HEK293 (cell line): ENCODE measurements around the gene CDC73.

Source experiments
- CTCF ChIA-PET: fragments of 350-600 bp; formaldehyde crosslinking; extraction: SDS; loops from one replicate; lab custom pipeline; 2021; ENCODE audit warnings: antibody characterized with exemption; lab: Yijun Ruan, JAX
- POLR2A ChIA-PET: fragments of 300-600 bp; formaldehyde crosslinking; extraction: SDS; loops from one replicate; lab custom pipeline; 2020; ENCODE audit warnings: antibody characterized with exemption, inconsistent platforms; lab: Yijun Ruan, JAX
- H3K27ac ChIP-seq: fragments of 200-500 bp; sonication (Bioruptor generic); 2 replicates; pipeline ENCODE4 v1.5.1; 2014; ENCODE audit warnings: low read depth, low read length, control low read depth, inconsistent platforms; ENCODE audit errors: extremely low read depth
- H3K36me3 ChIP-seq, 2 experiments: fragments of 200-500 bp in 1 of 2; sonication (Bioruptor generic) in 1 of 2; 1 replicate in 1 of 2; 2 replicates in 1 of 2; pipeline ENCODE4 v1.5.1; 2014 to 2017; ENCODE audit warnings: inconsistent platforms in 2 of 2, low read length in 2 of 2; ENCODE audit not compliant: control insufficient read depth in 2 of 2, insufficient read depth in 1 of 2
- H3K4me1 ChIP-seq: fragments of 200-500 bp; sonication (Bioruptor generic); 2 replicates; pipeline ENCODE4 v1.5.1; 2014; ENCODE audit warnings: mild to moderate bottlenecking, low read length, inconsistent platforms; ENCODE audit not compliant: control insufficient read depth, insufficient read depth
- H3K4me3 ChIP-seq: 2 replicates; pipeline ENCODE4 v1.5.1; 2011; ENCODE audit warnings: low read depth, mild to moderate bottlenecking, control low read depth, low read length, moderate library complexity
- H3K9me3 ChIP-seq: fragments of 200-500 bp; sonication (Bioruptor generic); 2 replicates; pipeline ENCODE4 v1.5.1; 2014; ENCODE audit warnings: low read depth, low read length, inconsistent platforms; ENCODE audit not compliant: control insufficient read depth, insufficient read depth
- BCL6B ChIP-seq: fragments of 450-650 bp; formaldehyde crosslinking; IDR thresholded peaks from 2 replicates; pipeline ENCODE4 v1.5.1; 2017; ENCODE audit warnings: missing biosample characterization, missing genetic modification characterization
- CTCF ChIP-seq: fragments of 450-650 bp; formaldehyde crosslinking; IDR thresholded peaks from 2 replicates; pipeline ENCODE4 v1.5.1; 2016; ENCODE audit warnings: missing biosample characterization, missing genetic modification characterization
- GLI4 ChIP-seq: fragments of 450-650 bp; formaldehyde crosslinking; IDR thresholded peaks from 2 replicates; pipeline ENCODE4 v1.5.1; 2016; ENCODE audit warnings: missing biosample characterization, missing genetic modification characterization
- HIC1 ChIP-seq: fragments of 450-650 bp; formaldehyde crosslinking; IDR thresholded peaks from 2 replicates; pipeline ENCODE4 v1.5.1; 2016; ENCODE audit warnings: missing biosample characterization, missing genetic modification characterization
- KLF10 ChIP-seq: fragments of 450-650 bp; IDR thresholded peaks from 2 replicates; pipeline ENCODE4 v1.5.1; 2018; ENCODE audit warnings: missing biosample characterization, mild to moderate bottlenecking, missing genetic modification characterization
- KLF16 ChIP-seq: fragments of 450-650 bp; formaldehyde crosslinking; IDR thresholded peaks from 2 replicates; pipeline ENCODE4 v1.5.1; 2017; ENCODE audit warnings: missing biosample characterization, missing genetic modification characterization
- OVOL3 ChIP-seq: fragments of 450-650 bp; formaldehyde crosslinking; IDR thresholded peaks from 2 replicates; pipeline ENCODE4 v1.5.1; 2016; ENCODE audit warnings: missing biosample characterization, missing genetic modification characterization
- PRDM6 ChIP-seq: fragments of 450-650 bp; formaldehyde crosslinking; IDR thresholded peaks from 2 replicates; pipeline ENCODE4 v1.5.1; 2017; ENCODE audit warnings: missing biosample characterization, missing genetic modification characterization
- SCRT1 ChIP-seq: fragments of 450-650 bp; formaldehyde crosslinking; IDR thresholded peaks from 2 replicates; pipeline ENCODE4 v1.5.1; 2016; ENCODE audit warnings: missing biosample characterization, missing genetic modification characterization, borderline replicate concordance
- SCRT2 ChIP-seq: fragments of 450-650 bp; formaldehyde crosslinking; IDR thresholded peaks from 2 replicates; pipeline ENCODE4 v1.5.1; 2016; ENCODE audit warnings: missing biosample characterization, missing genetic modification characterization
- ZBTB20 ChIP-seq: fragments of 450-650 bp; formaldehyde crosslinking; IDR thresholded peaks from 2 replicates; pipeline ENCODE4 v1.5.1; 2016; ENCODE audit warnings: missing biosample characterization, missing genetic modification characterization
- ZBTB49 ChIP-seq: fragments of 450-650 bp; formaldehyde crosslinking; IDR thresholded peaks from 2 replicates; pipeline ENCODE4 v1.5.1; 2016; ENCODE audit warnings: missing biosample characterization, missing genetic modification characterization, low read depth
- ZNF10 ChIP-seq: fragments of 450-650 bp; formaldehyde crosslinking; IDR thresholded peaks from 2 replicates; pipeline ENCODE4 v1.5.1; 2017; ENCODE audit warnings: missing biosample characterization, missing genetic modification characterization
- ZNF121 ChIP-seq: fragments of 450-650 bp; formaldehyde crosslinking; IDR thresholded peaks from 2 replicates; pipeline ENCODE4 v1.5.1; 2016; ENCODE audit warnings: missing biosample characterization, missing genetic modification characterization
- ZNF223 ChIP-seq: fragments of 450-650 bp; formaldehyde crosslinking; IDR thresholded peaks from 2 replicates; pipeline ENCODE4 v1.5.1; 2016; ENCODE audit warnings: missing biosample characterization, missing genetic modification characterization
- ZNF239 ChIP-seq: fragments of 450-650 bp; formaldehyde crosslinking; IDR thresholded peaks from 2 replicates; pipeline ENCODE4 v1.5.1; 2016; ENCODE audit warnings: missing biosample characterization, missing genetic modification characterization
- ZNF335 ChIP-seq: fragments of 450-650 bp; formaldehyde crosslinking; conservative IDR thresholded peaks from 2 replicates; pipeline ENCODE4 v1.5.1; 2016; ENCODE audit warnings: missing biosample characterization, missing genetic modification characterization
- ZNF362 ChIP-seq: fragments of 450-650 bp; formaldehyde crosslinking; IDR thresholded peaks from 2 replicates; pipeline ENCODE4 v1.5.1; 2016; ENCODE audit warnings: missing biosample characterization, missing genetic modification characterization
- ZNF521 ChIP-seq: fragments of 450-650 bp; formaldehyde crosslinking; IDR thresholded peaks from 2 replicates; pipeline ENCODE4 v1.5.1; 2017; ENCODE audit warnings: missing biosample characterization, mild to moderate bottlenecking, missing genetic modification characterization
- ZNF571 ChIP-seq: fragments of 450-650 bp; formaldehyde crosslinking; IDR thresholded peaks from 2 replicates; pipeline ENCODE4 v1.5.0; 2017; ENCODE audit warnings: missing biosample characterization, missing genetic modification characterization
- ZNF768 ChIP-seq: fragments of 450-650 bp; formaldehyde crosslinking; IDR thresholded peaks from 2 replicates; pipeline ENCODE4 v1.5.1; 2018; ENCODE audit warnings: missing biosample characterization, mild to moderate bottlenecking, missing genetic modification characterization
- ZNF791 ChIP-seq: fragments of 450-650 bp; formaldehyde crosslinking; IDR thresholded peaks from 2 replicates; pipeline ENCODE4 v1.5.1; 2016; ENCODE audit warnings: missing biosample characterization, missing genetic modification characterization
- ZNF792 ChIP-seq: fragments of 450-650 bp; formaldehyde crosslinking; IDR thresholded peaks from 2 replicates; pipeline ENCODE4 v1.5.1; 2016; ENCODE audit warnings: missing biosample characterization, missing genetic modification characterization

The CDC73 gene

GRCh38 chr1:193087893-193088292, 33.9 kb upstream of the CDC73 start:
- TF ChIP-seq CTCF (tag by site-specific recombination) (no peak), ZNF362 (tag by site-specific recombination) (peak; percentile 89)
- H3K4me3 ChIP-seq = no peak overlapping the region
- CTCF ChIA-PET = interaction anchor here (0.7 kb wide), 1 partner anchor 17 kb away, joined by 3 read pairs; no protein-coding TSS in a partner anchor
- H3K9me3 ChIP-seq = no peaks in the 10 kb centered on the region
- no peak overlapping the region for H3K27ac ChIP-seq
- H3K36me3 ChIP-seq = peaks cover 14 to 32% of the 10 kb centered on the region in 2 experiments
- H3K4me1 ChIP-seq = no peaks in the 10 kb centered on the region
- POLR2A ChIA-PET = interaction anchor here (0.6 kb wide), 1 partner anchor 30 kb away, joined by 4 read pairs; no protein-coding TSS in a partner anchor

GRCh38 chr1:193090865-193091264, 31.0 kb upstream of the CDC73 start:
- ChIA-PET POLR2A (no interaction called here), CTCF (no interaction called here)
- Histone ChIP-seq H3K9me3 (no peaks in the 10 kb centered on the region), H3K4me3 (no peak overlapping the region), H3K36me3 (peaks cover 8 to 20% of the 10 kb centered on the region in 2 experiments; a peak in 2 of 3 replicates), H3K27ac (no peak overlapping the region), H3K4me1 (no peaks in the 10 kb centered on the region)
- TF ChIP-seq ZNF571 (tag by site-specific recombination) (no peak), PRDM6 (peak; percentile 73), GLI4 (no peak), HIC1 (tag by site-specific recombination) (no peak), KLF16 (tag by site-specific recombination) (no peak), ZNF239 (tag by site-specific recombination) (no peak), SCRT2 (tag by site-specific recombination) (peak; percentile 92), ZNF10 (tag by site-specific recombination) (no peak), OVOL3 (tag by site-specific recombination) (no peak), SCRT1 (peak; percentile 86)

GRCh38 chr1:193094112-193094511, 27.7 kb upstream of the CDC73 start:
- CTCF ChIA-PET = no interaction called here
- POLR2A ChIA-PET = no interaction called here
- Histone ChIP-seq H3K4me1 (no peaks in the 10 kb centered on the region), H3K27ac (no peak overlapping the region), H3K9me3 (no peaks in the 10 kb centered on the region), H3K36me3 (peaks cover 18 to 39% of the 10 kb centered on the region in 2 experiments), H3K4me3 (no peak overlapping the region)
- TF ChIP-seq KLF10 (tag by site-specific recombination) = no peak
- TF ChIP-seq BCL6B (tag by site-specific recombination) = no peak
- no peak for TF ChIP-seq ZNF768 (tag by site-specific recombination)
- no peak for TF ChIP-seq ZNF121 (tag by site-specific recombination)
- TF ChIP-seq ZNF223 (tag by site-specific recombination) = no peak
- TF ChIP-seq ZNF791 (tag by site-specific recombination) = no peak
- TF ChIP-seq ZNF792 = no peak
- no peak for TF ChIP-seq ZNF335 (tag by site-specific recombination)
- TF ChIP-seq ZBTB20 (tag by site-specific recombination) = no peak
- no peak for TF ChIP-seq ZNF521 (tag by site-specific recombination)
- no peak for TF ChIP-seq ZBTB49 (tag by site-specific recombination)
